Ishikawa (cell line): ENCODE results near the gene CLDND2.

ENCODE experiments used
- CREB1 ChIP-seq: IDR thresholded peaks from 2 replicates; pipeline ENCODE4 v1.6.1; 2012; ENCODE audit warnings: low read depth
- EP300 ChIP-seq: IDR thresholded peaks from 2 replicates; pipeline ENCODE4 v1.6.1; 2012; ENCODE audit warnings: borderline replicate concordance
- RAD21 ChIP-seq: IDR thresholded peaks from 2 replicates; pipeline ENCODE4 v1.6.1; 2012; ENCODE audit warnings: low read depth
- TF ChIP-seq, protein P1 (sequence below): IDR thresholded peaks from 2 replicates; pipeline ENCODE4 v1.6.1; 2012; ENCODE audit warnings: low read depth, mild to moderate bottlenecking
- TF ChIP-seq, protein P2 (sequence below): IDR thresholded peaks from 2 replicates; pipeline ENCODE4 v1.6.1; 2012
- TF ChIP-seq, protein P3 (sequence below): IDR thresholded peaks from 2 replicates; pipeline ENCODE4 v1.6.1; 2012

DNA sequence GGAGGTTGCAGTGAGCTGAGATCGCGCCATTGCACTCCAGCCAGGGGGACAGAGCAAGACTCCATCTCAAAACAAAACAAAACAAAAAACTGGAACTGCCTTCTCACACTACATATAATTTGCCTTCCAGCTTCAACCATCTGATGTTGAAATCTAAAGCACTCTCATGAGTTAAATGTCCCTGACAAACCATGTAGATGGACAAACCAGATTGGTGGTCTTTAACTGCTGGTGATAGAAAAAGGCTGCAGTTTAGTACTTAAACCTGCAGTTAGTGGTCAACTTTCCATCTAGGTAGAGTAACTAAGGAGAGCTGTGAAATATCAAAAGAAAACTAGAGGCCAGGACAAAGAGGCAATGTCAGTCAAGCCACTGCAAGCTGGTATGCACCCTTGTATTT, 27.4 kb upstream of the CLDND2 start:
- TF ChIP-seq, protein P1, sequence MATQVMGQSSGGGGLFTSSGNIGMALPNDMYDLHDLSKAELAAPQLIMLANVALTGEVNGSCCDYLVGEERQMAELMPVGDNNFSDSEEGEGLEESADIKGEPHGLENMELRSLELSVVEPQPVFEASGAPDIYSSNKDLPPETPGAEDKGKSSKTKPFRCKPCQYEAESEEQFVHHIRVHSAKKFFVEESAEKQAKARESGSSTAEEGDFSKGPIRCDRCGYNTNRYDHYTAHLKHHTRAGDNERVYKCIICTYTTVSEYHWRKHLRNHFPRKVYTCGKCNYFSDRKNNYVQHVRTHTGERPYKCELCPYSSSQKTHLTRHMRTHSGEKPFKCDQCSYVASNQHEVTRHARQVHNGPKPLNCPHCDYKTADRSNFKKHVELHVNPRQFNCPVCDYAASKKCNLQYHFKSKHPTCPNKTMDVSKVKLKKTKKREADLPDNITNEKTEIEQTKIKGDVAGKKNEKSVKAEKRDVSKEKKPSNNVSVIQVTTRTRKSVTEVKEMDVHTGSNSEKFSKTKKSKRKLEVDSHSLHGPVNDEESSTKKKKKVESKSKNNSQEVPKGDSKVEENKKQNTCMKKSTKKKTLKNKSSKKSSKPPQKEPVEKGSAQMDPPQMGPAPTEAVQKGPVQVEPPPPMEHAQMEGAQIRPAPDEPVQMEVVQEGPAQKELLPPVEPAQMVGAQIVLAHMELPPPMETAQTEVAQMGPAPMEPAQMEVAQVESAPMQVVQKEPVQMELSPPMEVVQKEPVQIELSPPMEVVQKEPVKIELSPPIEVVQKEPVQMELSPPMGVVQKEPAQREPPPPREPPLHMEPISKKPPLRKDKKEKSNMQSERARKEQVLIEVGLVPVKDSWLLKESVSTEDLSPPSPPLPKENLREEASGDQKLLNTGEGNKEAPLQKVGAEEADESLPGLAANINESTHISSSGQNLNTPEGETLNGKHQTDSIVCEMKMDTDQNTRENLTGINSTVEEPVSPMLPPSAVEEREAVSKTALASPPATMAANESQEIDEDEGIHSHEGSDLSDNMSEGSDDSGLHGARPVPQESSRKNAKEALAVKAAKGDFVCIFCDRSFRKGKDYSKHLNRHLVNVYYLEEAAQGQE = no peak
- TF ChIP-seq CREB1 (no peak), EP300 (no peak), RAD21 (no peak)
- TF ChIP-seq, protein P2, sequence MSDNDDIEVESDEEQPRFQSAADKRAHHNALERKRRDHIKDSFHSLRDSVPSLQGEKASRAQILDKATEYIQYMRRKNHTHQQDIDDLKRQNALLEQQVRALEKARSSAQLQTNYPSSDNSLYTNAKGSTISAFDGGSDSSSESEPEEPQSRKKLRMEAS = no peak
- TF ChIP-seq, protein P3, sequence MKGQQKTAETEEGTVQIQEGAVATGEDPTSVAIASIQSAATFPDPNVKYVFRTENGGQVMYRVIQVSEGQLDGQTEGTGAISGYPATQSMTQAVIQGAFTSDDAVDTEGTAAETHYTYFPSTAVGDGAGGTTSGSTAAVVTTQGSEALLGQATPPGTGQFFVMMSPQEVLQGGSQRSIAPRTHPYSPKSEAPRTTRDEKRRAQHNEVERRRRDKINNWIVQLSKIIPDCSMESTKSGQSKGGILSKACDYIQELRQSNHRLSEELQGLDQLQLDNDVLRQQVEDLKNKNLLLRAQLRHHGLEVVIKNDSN = no peak
